Raji (cell line): ENCODE data around the gene EPC2.

Experiments used
- POLR2A ChIP-seq: IDR thresholded peaks from 2 replicates; pipeline ENCODE4 v1.6.1; 2011; ENCODE audit warnings: low read depth, low read length, control low read depth; ENCODE audit not compliant: insufficient read depth

EPC2 gene

DNA sequence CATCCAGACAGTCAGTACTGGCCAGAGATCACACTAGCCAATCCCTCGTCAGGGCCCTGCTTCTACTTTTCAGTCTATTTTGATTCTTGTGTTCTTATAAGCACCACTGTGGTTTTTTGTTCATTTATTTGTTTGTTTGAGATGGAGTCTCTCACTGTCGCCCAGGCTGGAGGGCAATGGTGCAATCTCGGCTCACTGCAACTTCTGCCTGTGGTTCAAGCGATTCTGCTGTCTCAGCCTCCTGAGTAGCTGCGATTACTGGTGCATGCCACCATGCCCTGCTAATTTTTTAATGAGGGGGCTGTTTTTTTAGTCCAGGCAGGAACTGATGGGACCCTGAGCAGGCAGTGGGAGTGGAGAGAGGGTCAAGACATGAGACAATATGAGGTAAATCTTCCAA lies 165.5 kb downstream of the EPC2 start:
- TF ChIP-seq POLR2A: no peak

DNA sequence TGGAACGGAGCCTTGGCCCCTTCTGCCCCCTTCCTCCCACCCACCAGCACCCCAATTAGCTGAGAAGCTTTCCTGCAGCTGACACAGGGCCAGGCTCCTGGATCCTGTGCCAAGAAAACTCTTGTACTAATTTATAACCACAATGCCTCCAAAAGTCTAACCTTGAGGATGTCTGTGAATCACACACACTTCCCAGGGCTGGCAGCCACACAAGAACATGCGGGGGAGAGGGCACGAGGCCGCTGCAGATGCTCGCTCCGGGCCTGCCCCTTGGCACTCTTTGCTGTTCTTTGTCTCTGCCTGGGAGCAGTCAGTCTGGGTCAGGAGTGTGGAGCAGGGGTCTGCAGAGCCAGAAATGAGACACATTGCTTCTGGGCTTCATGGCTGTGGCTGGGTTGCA lies 167.8 kb downstream of the EPC2 start:
- TF ChIP-seq POLR2A: no peak

DNA sequence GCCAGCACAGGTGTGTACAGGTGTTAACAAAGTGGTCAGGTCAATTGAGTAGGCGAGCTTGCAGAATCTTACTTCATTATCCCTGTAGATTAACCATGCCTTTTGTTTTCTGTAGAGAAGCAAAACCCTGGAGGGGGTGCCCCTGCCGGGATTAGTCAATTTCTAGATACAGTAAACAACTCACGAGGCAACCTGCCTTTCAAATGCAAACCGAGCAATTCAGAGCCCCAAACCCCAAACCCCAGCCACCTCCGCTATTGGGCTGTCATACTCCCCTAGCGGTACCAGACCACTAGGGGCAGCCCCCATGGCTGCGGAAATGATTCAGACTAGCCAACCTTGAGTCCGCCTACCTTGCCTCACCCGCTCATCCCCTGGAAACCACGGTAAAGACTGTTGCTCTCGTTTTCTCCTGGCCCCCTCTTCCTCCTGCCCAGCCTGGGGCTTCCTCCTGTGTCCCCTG lies 169.1 kb downstream of the EPC2 start:
- no peak for TF ChIP-seq POLR2A

DNA sequence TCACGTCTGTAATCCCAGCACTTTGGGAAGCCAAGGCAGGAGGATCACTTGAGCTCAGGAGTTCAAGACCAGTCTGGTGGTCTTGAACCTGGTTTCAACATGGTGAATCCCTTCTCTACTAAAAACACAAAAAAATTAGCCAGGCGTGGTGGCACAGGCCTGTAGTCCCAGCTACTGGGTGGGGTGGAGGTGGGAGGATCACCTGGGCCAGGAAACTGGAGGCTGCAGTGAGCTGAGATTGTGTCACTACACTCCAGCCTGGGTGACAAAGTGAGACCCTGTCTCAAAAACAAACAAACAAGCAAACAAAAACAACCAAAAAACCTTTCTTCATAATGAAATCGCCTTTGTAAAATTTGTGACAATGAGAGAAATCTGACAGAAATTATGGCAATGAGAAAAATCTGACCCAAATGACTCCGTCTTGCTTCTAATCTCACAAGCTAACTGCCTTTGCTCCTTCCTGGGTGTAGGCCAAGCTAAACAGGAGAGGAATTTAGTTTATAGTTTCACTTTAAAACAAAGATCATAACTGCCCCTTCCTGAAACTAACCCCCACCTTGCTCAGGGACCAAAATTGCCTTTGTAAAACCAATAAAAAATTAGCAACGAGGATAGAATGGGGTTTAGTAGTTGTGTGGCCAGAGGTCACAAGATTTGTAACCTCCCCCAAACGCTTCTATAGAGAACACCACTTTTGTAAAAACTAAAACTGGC lies 169.8 kb downstream of the EPC2 start:
- TF ChIP-seq POLR2A: no peak

DNA sequence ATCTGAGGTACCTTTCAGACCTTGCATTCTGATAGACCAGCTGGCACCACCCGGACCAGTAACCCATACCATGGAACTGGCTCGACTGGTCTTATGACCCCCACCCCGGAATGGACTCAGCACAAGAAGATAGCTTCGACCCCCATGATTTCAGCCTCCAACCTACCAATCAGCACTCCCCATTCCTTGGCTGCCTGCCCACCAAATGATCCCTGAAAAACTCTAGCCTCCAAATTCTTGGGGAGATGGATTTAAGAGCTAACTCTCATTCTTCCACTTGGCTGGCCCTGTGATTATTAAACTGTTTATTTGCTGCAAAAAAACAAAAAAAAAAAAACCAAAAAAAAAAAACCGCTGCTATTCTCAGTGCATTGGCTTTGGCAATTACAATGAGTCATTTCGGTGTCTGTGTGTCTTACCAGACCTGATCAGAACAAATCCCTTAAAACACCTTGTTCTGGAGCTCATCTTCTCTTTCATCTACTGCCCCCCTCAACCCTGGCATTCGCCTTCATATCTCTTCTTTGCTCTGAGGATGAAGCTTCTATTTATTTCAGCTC lies 170.4 kb downstream of the EPC2 start:
- no peak for TF ChIP-seq POLR2A

DNA sequence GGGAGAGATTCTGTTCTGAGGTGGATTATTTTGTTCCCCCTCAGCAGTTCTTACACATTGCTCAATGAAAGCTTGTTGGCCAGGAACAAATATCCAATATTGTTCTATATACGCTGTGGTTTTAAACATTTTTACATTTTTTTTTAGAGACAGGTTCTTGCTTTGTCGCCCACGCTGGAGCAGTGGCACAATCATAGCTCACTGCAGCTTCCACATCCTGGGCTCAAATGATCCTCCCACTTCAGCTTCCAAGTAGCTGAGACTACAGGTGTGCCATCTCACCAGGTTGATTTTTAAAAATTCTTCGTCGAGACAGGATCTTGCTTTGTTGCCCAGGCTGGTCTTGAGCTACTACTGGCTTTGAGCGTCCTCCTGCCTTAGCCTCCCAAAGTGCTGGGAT lies 171.6 kb downstream of the EPC2 start:
- no peak for TF ChIP-seq POLR2A

DNA sequence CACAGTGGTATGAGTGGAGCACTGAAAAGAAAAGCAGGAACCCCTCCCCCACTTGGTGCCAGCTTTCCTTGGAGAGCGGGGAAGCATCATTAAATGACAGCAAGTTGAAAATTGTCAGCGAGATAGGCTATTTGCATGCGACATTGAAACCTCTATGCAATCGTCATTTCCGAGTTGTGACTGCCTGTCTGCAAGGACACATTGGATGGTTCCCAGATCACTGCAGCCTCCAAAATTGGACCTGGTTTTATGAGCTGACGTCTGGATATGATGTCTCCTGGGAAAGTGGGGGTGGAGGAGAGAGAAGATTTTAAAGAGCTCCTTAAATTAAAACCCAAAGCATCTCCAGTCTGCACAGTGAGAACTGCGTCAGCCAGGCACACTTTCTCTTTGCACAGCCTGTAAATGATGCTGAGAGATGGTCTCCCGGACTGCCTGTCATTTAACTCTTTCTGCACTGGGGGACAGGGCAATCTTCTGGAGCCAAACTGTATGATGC lies 172.7 kb downstream of the EPC2 start:
- no peak for TF ChIP-seq POLR2A

DNA sequence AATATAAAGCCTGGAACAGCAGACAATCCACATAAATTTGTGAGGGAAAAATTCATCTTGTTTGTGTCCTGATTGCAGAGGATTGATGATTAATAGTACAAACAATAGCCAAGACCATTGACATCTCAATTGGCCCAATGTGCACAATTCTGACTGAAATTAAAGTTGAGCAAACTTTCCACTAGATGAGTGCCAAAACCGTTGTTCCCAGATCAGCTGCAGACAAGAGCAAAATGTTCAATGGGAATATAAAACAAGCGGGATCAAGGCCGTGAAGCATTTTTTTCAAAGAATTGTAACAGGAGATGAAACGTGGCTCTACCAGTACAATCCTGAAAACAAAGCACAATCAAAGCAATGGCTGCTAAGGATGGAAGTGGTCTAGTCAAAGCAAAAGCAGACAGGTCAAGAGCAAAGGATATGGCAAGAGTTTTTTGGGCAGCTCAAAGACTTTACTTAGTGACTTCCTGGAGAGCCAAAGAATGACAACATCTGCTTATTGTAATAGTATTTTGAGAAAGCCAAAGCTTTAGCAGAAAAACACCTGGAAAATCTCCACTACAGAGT lies 174.6 kb downstream of the EPC2 start:
- no peak for TF ChIP-seq POLR2A

DNA sequence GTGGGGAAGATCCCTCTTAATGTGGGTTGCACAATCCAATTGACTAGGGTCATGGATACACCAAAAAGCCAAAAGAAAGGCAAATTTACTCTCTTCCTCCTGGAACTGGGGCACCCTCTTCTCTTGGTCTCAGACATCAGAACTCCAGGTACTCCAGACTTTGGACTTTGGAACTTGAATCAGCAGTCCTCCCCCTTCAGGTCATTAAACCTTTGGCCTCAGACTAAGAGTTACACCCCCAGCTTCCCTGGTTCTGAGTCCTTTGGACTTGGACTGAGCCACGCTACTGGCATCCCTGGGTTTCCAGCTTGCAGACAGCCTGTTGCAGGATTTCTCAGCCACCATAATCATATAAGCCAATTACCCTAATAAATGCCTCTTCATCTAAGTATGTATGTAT lies 179.6 kb downstream of the EPC2 start:
- no peak for TF ChIP-seq POLR2A

DNA sequence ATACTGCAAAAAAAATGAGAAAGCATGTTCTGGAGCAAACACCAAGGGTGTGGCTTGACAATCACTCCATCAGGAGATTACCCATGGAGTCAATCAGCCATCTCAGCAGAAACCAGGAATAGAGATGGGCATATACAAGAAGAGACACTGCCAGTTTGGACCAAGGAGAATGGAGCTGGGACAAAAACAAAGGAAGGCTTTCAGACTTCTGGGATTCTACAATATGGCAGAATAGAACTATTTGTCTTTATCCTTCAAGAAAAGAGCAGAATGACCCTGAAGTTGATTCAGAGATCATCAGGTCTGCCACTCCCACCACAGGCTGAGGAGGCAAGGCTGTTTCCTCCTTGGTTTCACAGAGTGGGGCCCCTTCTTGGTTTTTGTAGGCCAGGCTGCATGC lies 182.2 kb downstream of the EPC2 start:
- no peak for TF ChIP-seq POLR2A

DNA sequence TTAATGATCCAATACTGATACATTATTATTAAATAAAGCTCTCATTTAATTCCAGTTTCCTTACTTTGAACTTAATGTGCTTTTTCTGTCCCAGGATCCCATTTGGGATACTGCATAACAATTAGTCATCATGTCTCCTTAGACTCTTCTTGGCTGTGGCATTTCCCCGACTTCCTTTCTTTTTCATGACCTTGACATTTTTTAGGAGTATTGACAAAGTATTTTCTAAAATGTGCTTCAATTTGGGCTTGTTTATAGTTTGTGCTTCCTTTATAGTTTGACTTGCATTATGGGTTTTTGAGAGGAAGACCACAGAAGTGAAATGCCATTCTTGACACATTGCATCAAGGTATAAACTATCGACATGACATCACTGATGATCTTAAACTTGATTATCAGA lies 184.4 kb downstream of the EPC2 start:
- no peak for TF ChIP-seq POLR2A

DNA sequence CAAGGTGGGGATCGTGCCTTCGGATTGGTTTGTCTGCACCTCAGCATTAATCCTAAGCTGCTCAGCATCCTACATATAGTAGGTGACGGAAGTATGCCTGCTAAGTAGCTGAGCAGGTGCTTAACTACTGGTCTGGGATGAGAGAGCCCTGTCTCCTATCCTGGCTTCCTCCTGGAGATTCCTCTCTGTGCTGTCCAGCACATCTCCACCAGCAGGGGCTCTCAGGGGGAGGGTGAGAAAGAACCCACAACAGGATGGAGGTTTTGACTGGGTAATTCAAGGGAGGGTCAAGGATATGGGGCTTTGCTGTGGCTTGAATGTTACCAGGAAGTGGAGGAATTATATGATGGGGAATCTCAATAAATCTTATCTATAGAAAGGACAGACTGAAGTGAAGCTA lies 185.1 kb downstream of the EPC2 start:
- TF ChIP-seq POLR2A: no peak

DNA sequence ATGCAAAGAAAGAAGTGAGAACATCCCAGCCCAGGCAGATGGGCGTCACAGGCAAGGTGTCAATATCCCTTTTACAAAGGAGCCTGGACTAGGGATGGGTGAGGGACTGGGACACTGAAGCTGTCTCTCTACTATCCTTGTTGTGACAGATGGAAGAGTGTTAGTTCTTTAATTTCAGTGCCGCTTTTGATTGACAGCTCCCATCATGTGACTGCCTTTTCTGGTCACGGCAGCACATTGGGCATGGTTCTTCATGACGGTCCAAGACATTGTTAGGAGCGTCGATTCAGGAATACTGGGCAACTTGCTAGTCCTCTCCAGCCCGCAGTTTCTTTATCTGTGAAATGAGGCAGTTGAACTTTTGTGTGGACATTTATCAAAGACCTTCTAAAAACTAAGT lies 188.1 kb downstream of the EPC2 start:
- TF ChIP-seq POLR2A: no peak
